Measurements from ENCODE around the gene CCS. TPM values are rescaled to one million over a fixed set of nuclear protein-coding genes. Genes with fewer than 3 reads are reported as not detected.

CCS gene
- total RNA-seq, 4 donors from 2014 or later: 30.6 to 70.1 (median 47.2) TPM

- Histone ChIP-seq H3K27me3 (no peaks in the 10 kb centered on the region), H3K36me3 (peaks cover 0 to 52% (median 0%) of the 10 kb centered on the region in 3 donors), H3K4me1 (no peaks in the 10 kb centered on the region), H3K9me3 (no peaks in the 10 kb centered on the region), H3K27ac (no peak overlapping the region), H3K4me3 (no peak overlapping the region)
- TF ChIP-seq, protein P1, sequence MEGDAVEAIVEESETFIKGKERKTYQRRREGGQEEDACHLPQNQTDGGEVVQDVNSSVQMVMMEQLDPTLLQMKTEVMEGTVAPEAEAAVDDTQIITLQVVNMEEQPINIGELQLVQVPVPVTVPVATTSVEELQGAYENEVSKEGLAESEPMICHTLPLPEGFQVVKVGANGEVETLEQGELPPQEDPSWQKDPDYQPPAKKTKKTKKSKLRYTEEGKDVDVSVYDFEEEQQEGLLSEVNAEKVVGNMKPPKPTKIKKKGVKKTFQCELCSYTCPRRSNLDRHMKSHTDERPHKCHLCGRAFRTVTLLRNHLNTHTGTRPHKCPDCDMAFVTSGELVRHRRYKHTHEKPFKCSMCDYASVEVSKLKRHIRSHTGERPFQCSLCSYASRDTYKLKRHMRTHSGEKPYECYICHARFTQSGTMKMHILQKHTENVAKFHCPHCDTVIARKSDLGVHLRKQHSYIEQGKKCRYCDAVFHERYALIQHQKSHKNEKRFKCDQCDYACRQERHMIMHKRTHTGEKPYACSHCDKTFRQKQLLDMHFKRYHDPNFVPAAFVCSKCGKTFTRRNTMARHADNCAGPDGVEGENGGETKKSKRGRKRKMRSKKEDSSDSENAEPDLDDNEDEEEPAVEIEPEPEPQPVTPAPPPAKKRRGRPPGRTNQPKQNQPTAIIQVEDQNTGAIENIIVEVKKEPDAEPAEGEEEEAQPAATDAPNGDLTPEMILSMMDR (IDR thresholded peaks at IDR 0.05): no peak
- TF ChIP-seq POLR2A (IDR thresholded peaks at IDR 0.05): no peak
- DNase-seq: no peak
These were observed 59.7 kb downstream of the CCS start for GRCh38 chr11:66652651-66653050.

GRCh38 chr11:66653123-66653522, 60.1 kb downstream of the CCS start:
- H3K27ac ChIP-seq: no peak overlapping the region
- no peak overlapping the region for H3K4me3 ChIP-seq
- no peaks in the 10 kb centered on the region for H3K4me1 ChIP-seq
- no peak for DNase-seq
- H3K27me3 ChIP-seq: no peaks in the 10 kb centered on the region
- no peaks in the 10 kb centered on the region for H3K9me3 ChIP-seq
- H3K36me3 ChIP-seq: peaks cover 0 to 52% (median 0%) of the 10 kb centered on the region in 3 donors
- TF ChIP-seq, protein P1 (IDR thresholded peaks at IDR 0.05): no peak
- TF ChIP-seq POLR2A (IDR thresholded peaks at IDR 0.05): no peak

Small RNA genes lying within 50 kb of the gene (small RNA-seq; reads per million reads assigned to genes)
- 0 reads per million in 2 donors for gene RNU4-39P

Other genes starting within 250 kb of the CCS start
- 10 to 100 TPM; 36.9 to 63.5 (median 50.3) TPM for gene BRMS1, start 248.1 kb upstream of the CCS start, total RNA-seq
- 10 to 100 TPM in 3 of 4 donors, 1 to 10 TPM in 1; 1.7 to 21.9 (median 18.8) TPM for gene B4GAT1, start 245.6 kb upstream of the CCS start, total RNA-seq
- 10 to 100 TPM in 3 of 4 donors, 1 to 10 TPM in 1; 7.4 to 21.6 (median 17.1) TPM for gene SLC29A2, start 221.4 kb upstream of the CCS start, total RNA-seq
- gene NPAS4, start 172.2 kb upstream of the CCS start, total RNA-seq: not detected
- gene MRPL11, start 154.3 kb upstream of the CCS start, total RNA-seq: 10 to 100 TPM; 24.7 to 34.9 (median 28.9) TPM
- 10 to 100 TPM in 2 of 4 donors, 1 to 10 TPM in 2; 5.6 to 11.6 (median 10.0) TPM for gene PELI3, start 126.3 kb upstream of the CCS start, total RNA-seq
- gene DPP3, start 112.8 kb upstream of the CCS start, total RNA-seq: 10 to 100 TPM; 58.3 to 66.8 (median 63.2) TPM
- gene BBS1, start 82.5 kb upstream of the CCS start, total RNA-seq: 100 to 1,000 TPM in 1 of 4 donors, 10 to 100 TPM in 3; 25.6 to 167 (median 73.4) TPM
- gene ZDHHC24, start 47.1 kb upstream of the CCS start, total RNA-seq: 10 to 100 TPM in 3 of 4 donors, 1 to 10 TPM in 1; 9.1 to 29.3 (median 15.3) TPM
- gene ACTN3, start 46.3 kb upstream of the CCS start, total RNA-seq: not detected
- 10 to 100 TPM in 3 of 4 donors, 1 to 10 TPM in 1; 5.4 to 24.3 (median 21.8) TPM for gene CTSF, start 24.6 kb upstream of the CCS start, total RNA-seq
- under 1 TPM in 2 of 4 donors, not detected in 2; 0.35 to 0.38 TPM for gene CCDC87, start 122 bp upstream of the CCS start, total RNA-seq
- gene RBM14, start 23.4 kb downstream of the CCS start, total RNA-seq: 10 to 100 TPM; 56.7 to 91.4 (median 74.6) TPM
- 10 to 100 TPM; 64.6 to 90.8 (median 75.3) TPM for gene RBM4, start 45.5 kb downstream of the CCS start, total RNA-seq
- gene RBM4B, start 84.7 kb downstream of the CCS start, total RNA-seq: 10 to 100 TPM; 15.2 to 33.0 (median 21.7) TPM
- gene SPTBN2, start 136.0 kb downstream of the CCS start, total RNA-seq: 10 to 100 TPM in 2 of 4 donors, 1 to 10 TPM in 2; 1.7 to 23.1 (median 6.0) TPM

All from Peyer's patch (tissue), 4 donors.